HG02610 (cell line): ENCODE measurements around the gene RHEX.

Source experiments
- ATAC-seq: cut with Tn5 transposase; IDR thresholded peaks from one replicate; pipeline ENCODE4 v1.9.1; 2021; ENCODE audit warnings: mild to moderate bottlenecking, moderate library complexity; ENCODE audit not compliant: unreplicated experiment

RHEX gene

DNA sequence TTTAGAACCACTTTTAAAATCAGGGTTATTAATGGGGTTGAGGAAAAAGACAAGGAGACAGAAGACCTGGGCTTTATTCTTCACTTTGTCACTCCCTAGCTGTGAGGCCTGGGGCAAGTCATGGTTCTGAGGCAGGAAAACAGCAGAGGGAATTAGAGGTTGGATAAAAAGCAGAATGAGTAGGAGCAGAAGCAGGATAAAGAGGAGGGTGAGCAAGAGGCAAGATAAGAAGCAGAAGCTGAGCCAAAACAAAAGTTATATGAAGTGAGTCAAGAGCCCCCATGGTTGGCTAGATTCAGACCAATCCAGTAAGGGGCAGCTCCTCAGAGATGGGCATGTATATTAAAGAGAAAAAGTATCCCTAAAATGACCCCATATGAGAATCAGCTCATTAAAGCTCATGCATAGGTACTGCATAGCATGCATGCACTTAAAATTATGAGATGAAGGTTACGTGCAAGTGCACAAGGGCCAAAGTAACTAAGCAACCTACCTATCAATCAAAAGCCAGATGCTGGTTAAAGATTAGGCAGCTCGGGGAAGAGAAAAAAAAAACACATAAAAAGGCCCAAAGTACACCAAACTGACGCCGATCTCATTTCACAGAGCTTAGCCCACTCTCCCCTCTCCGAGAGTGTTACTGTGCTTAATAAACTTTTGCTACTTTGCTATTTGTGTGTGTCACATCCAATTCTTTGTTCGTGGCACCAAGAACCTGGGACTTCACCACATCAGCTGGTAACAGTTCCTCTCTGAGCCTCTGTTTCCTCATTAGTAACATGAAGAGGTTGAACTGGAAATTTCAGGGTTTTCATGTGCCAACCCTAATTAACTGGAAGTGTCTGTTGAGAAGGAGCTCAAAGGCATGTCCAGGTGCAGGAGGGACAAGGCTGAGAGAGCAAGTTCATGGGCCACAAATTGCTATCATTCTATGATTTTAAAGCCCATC is 62.0 kb downstream of the RHEX start:
- ATAC-seq, result no peak

DNA sequence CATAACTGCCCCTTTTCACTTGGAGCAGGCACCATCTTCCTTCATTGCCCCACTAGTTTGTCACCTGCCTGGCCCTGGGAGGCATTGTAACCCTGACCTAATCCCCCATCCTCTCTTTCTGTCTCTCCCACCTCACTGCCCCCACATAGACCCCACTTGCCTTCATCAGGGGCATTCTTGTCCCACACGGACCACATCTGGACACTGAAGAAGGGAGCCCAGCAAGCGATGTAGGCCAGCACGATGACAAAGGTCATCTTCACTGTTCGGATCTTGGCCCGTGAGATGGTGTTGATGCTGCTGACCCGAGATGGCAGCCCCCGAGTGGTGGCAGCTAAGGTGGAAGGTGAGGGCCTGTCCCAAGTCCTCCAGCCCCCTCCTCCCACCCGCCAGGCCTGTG is 62.8 kb downstream of the RHEX start:
- no peak for ATAC-seq

DNA sequence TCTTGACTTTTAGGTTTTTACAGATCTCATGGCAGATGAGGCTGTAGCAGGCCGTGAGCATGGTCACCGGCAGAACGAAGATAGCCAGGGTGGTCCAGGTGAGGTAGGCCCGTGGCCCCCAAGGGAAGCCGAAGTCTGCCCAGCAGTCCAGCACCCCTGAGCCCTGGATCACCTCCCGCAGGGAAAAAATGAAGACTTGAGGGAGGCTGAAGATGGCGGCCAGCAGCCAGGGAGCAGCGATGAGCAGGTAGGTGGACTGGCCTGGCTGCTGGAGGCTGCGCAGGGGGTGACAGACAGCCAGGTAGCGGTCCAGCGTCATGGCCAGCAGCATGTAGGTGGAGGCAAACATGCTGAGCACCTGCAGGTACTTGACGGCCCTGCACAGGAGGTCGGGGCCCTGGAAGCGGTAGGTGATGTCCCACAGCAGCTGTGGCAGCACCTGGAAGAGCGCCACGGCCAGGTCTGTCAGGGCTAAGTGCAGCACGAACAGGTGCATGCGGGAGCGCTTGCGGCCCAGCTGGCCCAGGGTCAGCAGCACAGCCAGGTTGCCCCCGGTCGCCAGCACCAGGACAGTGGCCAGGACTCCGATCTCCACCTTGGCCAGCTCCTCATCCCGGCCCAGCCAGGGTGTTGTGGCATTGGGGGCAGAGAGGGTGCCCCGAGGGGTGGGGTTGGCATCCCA is 63.4 kb downstream of the RHEX start:
- no peak for ATAC-seq

DNA sequence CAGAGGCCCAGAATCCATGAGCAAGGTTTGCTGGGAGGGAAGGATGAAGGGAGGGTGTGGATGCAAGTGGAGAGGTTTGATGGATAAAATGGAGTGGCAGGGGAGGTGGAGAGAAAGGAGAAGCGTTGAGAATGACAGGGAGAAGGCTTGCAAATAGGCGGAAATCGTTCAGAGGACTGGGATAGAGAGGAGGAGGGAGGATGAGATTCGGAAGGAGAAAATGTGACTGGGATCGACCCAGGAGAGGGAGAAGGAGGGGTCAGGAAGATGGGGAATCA is 63.8 kb downstream of the RHEX start:
- no peak for ATAC-seq

DNA sequence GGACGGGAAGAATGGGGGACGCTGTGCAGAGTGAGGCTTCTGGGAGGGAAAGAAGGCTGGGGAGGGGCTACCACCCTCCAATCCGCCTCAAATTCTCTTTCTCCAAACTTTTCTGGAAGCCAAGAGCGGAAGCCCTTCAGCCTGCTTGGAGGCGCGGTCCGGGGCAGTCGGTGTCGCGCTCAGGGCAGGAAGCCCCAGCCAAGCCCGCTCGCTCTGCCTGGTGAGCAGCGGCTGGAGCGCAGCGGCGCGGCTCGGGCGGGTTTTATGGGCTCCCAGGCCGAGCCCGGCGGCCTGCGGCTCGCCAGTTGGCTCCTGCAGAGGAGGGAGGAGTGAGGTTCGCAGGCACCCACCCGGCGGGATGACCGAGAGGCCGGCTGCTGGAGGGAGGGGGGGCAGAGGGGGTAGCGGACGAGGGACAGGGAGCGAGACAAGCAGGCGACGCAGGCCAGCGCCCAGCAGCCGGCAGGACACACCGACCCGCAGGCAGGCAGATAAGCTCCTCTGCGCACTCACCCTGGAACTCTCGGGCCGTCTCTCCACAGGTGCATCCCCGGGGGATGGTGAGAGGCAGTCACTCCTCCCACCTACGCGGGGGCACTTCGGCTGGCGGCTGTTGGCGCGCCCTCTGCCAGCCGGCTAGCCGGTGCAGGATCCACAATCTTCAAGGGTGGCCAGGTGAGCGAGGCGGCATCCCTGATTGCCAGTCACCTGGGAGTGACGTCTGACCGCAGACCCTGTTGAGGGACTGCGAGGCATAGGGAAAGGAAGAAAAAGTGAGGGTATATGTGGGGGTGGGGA is 64.4 kb downstream of the RHEX start, which contains the start of gene AVPR1B:
TSS of gene AVPR1B (minus strand) at position 238 of the 798 bp plus-strand sequence. CDS start 498 bp downstream, outside the sequence.
- ATAC-seq, result no peak

DNA sequence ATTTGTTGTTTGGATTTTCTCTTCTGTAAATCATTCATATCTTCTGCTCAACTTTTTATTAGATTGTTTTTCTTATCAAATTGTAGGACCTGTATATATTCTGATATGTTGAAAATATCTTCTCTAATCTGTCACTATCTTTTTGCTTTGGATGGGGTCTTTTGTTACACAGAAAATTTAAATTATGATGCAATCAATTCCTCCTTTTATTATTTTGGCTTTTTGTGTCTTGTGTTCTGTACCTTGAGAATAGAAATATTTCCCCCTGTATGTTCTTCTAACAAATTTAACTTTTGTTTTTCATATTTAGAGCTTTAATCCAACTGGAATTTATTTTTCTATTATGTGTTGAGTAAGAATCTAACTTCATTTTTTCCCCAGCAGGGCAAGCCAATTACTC is 67.4 kb downstream of the RHEX start:
- no peak for ATAC-seq

DNA sequence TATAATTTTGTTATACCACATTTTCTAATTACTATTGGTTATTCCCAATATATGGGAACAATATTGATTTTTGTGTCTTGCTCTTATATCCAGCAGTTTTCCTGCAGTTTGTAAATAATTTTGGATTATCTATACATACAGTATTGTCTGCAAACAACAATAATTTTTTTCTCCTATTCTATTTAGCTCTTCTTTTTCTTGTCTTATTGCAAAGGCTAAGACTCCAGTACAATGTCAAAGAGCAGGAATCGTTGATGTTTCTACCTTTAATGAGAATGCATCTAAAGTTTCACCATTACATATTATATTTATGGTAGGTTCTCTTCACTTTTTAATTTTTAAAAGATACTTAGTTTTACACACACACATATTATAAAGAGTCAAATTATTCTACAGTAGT is 68.3 kb downstream of the RHEX start:
- no peak for ATAC-seq

DNA sequence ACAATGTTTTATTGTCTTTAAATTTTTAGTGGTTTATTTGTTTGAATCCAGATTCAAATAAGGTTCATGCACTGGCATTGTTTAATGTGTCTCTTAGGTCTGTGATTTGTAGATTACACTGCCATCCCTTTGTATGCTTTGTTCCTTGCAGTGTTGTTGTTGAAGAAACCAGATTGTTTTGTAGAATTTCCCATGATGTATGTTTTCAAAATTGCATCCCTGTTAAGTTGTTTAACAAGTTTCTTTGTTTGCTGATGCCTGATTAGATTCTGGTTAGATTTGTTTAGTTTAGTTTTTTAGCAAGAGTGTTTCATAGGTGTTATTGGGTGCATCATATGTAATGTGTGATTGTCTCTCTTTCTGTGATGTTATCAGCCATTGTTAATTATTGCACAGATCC is 69.7 kb downstream of the RHEX start:
- no peak for ATAC-seq

DNA sequence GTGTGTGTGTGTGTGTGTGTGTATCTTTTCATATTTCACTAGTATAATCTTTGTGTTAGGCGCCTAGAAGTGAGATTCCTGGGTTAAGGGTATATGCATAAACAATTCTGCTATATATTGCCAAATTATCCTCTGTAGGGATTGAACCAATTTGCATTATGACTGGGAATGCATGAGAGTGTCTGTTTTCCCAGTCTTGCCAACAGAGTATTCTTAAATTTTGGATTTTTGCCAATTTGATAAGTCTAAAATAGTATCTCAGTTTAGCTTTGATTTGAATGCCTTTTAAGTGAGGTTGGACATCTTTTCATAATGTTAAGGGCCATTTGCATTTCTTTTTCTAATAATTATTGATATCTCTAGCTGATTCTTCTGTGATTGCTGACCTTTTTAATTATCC is 72.4 kb downstream of the RHEX start:
- ATAC-seq, result no peak

DNA sequence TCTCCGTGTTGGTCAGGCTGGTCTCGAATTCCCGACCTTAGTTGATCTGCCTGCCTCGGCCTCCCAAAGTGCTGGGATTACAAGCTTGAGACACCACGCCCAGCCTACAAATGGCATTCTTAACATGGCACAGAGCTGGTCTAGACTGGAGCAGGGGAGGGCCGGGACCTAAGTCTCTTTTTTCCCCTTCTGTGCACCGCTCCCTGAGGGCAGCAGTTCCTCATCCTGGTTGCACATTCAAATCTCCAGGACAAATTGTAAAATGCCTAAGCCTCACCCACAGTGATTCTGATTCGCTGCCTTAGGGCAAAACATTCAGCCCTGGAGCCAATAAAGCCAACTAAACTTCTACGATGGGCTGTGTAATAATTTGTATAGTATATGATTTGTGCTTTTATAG is 74.4 kb downstream of the RHEX start:
- no peak for ATAC-seq

DNA sequence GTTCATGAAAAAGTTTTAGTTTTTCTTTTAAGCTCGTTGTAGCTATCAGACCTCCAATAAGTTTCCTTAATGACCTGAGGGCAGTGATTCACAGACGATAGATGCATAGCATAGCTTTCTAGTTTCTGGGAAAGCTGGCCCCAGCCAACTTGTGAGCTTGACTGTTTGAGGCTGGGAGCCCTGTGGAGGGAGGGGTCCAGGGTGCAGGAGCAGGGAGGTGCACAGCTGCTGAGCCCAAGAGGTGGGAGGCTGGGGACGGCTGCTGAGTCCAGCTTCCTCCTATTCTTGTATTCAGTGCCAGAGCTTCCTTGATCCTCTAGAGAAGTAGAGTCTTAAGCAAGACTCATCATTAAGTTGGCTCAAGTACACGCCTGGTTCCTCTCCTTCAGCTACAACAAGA is 75.2 kb downstream of the RHEX start:
- ATAC-seq, result no peak

DNA sequence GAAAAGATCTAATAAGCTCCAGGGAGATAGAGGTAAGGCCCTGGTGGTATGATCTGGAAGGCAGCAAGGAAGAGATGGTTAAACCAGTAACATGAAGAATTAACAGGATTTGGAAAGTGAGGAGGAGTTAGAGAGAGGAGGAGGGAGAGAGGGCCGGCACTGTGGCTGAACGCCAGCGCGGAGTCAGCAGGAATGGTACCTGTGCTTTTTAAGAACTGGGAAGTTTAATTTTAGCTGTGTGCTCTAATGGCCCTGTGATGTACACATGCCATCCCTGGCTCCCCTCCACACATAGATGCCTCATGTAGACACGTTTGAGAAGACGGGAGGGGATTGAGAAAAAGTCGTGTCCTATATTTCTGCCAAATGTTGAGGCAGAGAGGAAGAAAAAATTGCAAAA is 78.1 kb downstream of the RHEX start:
- no peak for ATAC-seq

DNA sequence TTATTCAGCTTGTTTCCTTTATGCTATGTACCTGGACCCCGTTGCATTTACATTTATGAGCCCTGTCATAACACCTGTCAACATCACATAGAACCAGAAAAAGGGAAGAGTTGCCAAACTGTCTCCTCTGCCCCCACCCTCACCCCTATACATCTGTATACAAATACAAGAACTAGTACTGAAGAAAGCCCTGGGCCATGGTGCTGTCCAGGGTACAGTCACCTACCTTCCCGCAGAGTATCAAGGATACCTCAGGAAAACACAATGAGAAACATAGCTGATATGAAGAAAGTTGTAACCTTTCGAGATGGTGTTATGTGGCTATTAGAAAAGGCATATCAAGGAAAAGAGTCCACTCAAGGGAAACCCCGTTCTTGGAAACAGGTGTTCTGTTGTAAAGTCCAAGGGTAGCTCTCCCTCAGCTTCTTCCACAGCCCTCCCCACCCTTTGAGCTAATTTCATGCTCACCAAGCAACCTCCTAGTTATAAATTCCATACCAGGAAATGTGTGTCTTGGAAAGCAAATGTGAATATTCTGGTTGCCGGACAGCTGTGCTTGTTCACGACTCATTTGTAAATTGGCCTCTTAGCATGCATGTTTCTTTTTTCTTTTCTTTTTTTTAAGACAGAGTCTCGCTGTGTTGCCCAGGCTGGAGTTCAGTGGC is 80.9 kb downstream of the RHEX start:
- ATAC-seq, result no peak

DNA sequence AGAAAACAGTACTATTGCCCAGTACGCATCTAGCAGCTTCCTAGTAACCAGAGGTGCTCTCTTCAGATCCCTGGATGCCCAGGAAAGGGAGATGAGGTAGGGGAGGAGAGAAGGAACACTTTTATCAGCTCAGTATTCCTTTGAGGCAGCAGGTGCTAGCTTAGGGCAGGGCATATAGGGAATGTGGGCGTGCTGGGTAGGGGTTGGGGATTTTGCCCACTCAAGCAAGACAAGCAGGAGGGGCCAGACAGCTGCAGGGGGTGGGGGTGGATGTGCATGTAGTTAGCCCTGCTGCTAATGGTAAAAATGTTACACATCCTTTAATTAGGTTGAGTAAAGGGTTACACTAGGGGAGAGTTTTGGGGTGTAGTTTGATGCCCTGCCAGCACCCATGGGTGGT is 82.3 kb downstream of the RHEX start:
- no peak for ATAC-seq

DNA sequence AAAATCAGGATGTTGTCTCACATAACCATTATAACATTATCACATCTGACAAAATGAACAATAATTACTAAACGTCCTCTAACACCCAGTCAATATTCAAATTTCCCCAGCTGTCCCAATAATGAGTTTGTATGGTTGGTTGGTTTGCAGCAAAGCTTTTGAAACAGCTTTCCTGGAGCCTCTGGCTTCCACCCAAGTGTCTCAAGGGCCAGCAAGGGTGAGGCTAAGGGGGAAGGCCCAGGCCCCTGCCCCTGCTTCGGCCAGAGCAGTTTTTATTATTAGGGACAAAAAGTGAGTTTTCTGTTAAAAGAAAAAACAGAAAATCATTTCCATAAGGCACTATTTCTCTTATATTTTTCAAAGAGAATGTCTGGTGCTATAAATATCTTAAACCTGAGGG is 83.3 kb downstream of the RHEX start:
- no peak for ATAC-seq

DNA sequence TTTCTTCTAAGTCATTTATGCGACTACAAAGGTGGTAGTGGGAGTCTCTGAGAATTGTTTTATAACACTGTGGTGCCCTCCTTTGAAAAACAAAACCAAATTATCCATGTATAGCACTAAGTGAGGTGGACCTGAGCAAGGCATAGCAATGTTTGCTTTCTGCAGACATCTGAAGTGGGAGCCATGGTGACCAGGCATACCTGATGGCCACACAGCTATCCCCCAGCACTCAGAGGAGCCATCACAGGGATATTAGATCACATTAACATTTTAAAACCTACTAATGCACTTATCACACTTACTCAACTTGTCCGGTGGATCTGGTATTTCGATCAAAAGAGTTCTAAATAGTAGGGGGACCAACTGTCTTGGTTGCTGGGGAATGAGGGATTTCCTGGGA is 89.0 kb downstream of the RHEX start:
- no peak for ATAC-seq

DNA sequence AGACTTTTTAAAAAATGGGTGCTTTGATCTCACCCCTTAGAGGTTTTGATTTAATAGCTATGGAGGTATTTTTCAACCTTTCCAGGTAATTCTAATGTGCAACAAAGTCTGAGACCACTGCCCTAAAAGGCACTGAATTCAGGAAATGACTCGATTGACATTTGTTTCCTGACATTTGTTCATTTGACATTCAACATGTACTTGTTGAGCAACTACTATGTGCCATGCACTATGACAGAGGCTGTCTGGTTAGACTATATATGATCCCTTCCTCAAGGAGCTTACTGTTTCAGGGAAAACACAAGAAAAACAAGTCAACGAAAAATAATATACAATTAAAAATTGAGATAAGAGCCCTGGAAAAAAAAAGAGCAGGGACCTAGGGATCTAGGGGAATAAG is 89.8 kb downstream of the RHEX start:
- no peak for ATAC-seq

DNA sequence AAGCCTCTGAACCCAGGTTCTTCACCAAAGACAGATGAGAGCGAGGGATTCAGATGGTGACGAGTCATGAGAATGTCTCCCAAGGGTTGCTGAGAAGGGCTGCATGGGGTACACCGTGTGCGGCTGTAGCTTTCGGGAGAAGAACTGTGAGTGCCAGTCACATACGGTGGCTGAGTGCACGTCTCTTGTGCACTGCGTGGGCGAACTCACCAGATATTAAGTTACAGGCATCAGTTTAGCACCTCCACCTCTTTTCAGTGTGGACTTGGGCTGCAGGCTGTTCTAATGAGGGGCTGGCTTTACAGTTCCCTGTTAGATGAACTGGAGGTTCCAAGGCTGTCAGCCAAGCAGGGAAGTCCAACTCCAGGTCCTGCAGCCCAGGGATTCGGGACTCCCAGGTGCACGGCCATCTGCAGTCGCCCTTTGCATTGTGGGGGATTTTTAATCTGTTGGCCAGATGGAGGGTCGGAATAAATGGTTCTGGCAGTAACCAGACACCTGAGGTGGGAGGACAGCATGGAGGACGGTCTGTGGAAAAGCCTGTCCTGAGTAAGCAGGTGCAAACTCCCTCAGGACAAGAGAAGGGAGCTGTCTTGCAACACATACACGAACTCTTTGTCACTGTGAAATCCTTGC is 90.7 kb downstream of the RHEX start:
- ATAC-seq, result no peak

DNA sequence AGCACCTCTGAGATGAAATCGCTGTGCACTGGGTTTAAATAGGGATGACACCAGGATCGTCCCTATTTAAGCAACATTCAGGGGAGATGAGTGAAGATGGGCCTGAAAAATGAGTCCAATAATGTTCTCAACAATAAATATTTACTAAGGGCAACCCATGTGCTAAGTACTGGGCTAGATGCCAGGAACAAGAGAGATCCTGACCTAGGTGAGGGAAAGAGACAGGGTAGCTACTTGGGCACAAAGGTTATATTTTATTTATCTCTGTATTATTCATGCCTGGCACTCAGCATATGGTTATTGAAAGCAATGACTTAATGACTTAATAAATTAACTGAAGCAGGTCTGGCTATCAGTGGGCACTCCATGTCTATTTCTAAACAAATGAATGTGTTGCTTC is 91.6 kb downstream of the RHEX start:
- no peak for ATAC-seq

DNA sequence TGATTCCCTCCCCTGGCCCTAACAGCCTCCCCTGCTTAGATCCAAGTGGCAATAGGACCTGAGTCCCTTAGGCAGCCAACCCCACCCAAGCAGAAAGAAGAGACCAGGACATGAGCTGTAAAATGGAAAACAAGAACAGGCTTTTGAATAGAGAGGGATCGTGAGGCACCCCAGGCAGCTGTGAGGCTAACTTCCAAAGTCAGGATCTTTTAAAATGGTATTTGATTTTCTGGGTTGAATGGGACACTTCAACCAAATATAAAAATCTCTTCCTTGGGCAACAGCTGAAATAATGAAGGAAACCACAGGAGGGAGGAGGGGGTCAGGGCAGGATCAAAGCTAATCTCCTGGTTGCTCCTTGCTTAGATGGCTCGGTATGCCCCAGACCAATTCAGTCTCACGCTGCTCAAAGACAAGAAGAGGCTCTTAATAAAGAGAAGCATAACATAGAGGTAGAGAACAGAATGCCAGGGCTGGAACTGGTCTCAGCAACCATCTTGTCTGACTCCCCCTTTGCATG is 92.9 kb downstream of the RHEX start:
- ATAC-seq, result no peak
